HTR-8/SVneo (cell line): ENCODE data around the gene MRTFA.
"Not testable (repeated sequence)": the region's sequence is repeated elsewhere in the genome, so short reads cannot be mapped to it uniquely, and the experiment has no call there.

Experiments used
- DNase-seq: peaks from one replicate; pipeline ENCODE4 v3.0.0; 2011; ENCODE audit warnings: low spot score, mixed read lengths; ENCODE audit not compliant: insufficient read length
- FAIRE-seq: peaks from 2 replicates; lab custom pipeline; 2011; peaks lifted over from hg19 to GRCh38; lab: Jason Lieb, UNC

MRTFA gene

GRCh38 chr22:40508046-40508445, 128.5 kb downstream of the MRTFA start:
- DNase-seq, FAIRE-seq: not testable (repeated sequence)

- no peak for DNase-seq
- FAIRE-seq: no peak
Measured at GRCh38 chr22:40507491-40507890, 129.0 kb downstream of the MRTFA start.

GRCh38 chr22:40506762-40507161, 129.8 kb downstream of the MRTFA start:
- no peak for DNase-seq
- no peak for FAIRE-seq

GRCh38 chr22:40504285-40505249, 132.0 kb downstream of the MRTFA start:
- DNase-seq (no peak), FAIRE-seq (no peak)

- no peak for FAIRE-seq
- no peak for DNase-seq
Measured at GRCh38 chr22:40502919-40503318, 133.6 kb downstream of the MRTFA start.

- DNase-seq, FAIRE-seq: not testable (repeated sequence)
Measured at GRCh38 chr22:40500465-40500786, 136.1 kb downstream of the MRTFA start.

GRCh38 chr22:40499209-40499623, 137.3 kb downstream of the MRTFA start:
- DNase-seq: peak; percentile 59

GRCh38 chr22:40498420-40499208, 137.9 kb downstream of the MRTFA start:
- FAIRE-seq: peak; percentile 38
- DNase-seq: peak; percentile 57

More at GRCh38 chr22:40499209-40499623, 137.3 kb downstream of the MRTFA start:
- no peak for FAIRE-seq

- FAIRE-seq (no peak), DNase-seq (no peak)
Measured at GRCh38 chr22:40493441-40493840, 143.1 kb downstream of the MRTFA start.

GRCh38 chr22:40491990-40492631, 144.4 kb downstream of the MRTFA start:
- DNase-seq (no peak), FAIRE-seq (no peak)

GRCh38 chr22:40487663-40488249, 148.8 kb downstream of the MRTFA start:
- DNase-seq (no peak), FAIRE-seq (no peak)

- DNase-seq (no peak), FAIRE-seq (no peak)
Measured at GRCh38 chr22:40486962-40487602, 149.4 kb downstream of the MRTFA start.

GRCh38 chr22:40485813-40486667, 150.5 kb downstream of the MRTFA start:
- DNase-seq (no peak), FAIRE-seq (no peak)

- FAIRE-seq (no peak), DNase-seq (no peak)
Measured at GRCh38 chr22:40484906-40485669, 151.4 kb downstream of the MRTFA start.

- FAIRE-seq (no peak), DNase-seq (no peak)
Measured at GRCh38 chr22:40482886-40483285, 153.6 kb downstream of the MRTFA start.

GRCh38 chr22:40482391-40482790, 154.1 kb downstream of the MRTFA start:
- FAIRE-seq (no peak), DNase-seq (no peak)

GRCh38 chr22:40480996-40481395, 155.5 kb downstream of the MRTFA start:
- DNase-seq (no peak), FAIRE-seq (no peak)

GRCh38 chr22:40479887-40480538, 156.5 kb downstream of the MRTFA start:
- FAIRE-seq (no peak), DNase-seq (no peak)
